Measurements from ENCODE around the gene ZNF483. TPM values are rescaled to one million over a fixed set of nuclear protein-coding genes. Genes with fewer than 3 reads are reported as not detected.

Gene ZNF483
- total RNA-seq, 1 donor from 2014 or later: 24.0 TPM

GRCh38 chr9:111604054-111604615 is 79.2 kb downstream of the ZNF483 start:
- H3K27me3 Mint-ChIP-seq (ENCODE audit: unreplicated experiment): no peaks in the 10 kb centered on the region

GRCh38 chr9:111605041-111605559 is 80.1 kb downstream of the ZNF483 start:
- no peak overlapping the region for H3K27ac Mint-ChIP-seq (ENCODE audit: unreplicated experiment)
- H3K4me3 Mint-ChIP-seq (ENCODE audit: unreplicated experiment): no peak overlapping the region
- no peak for DNase-seq (ENCODE audit: low spot score)
- H3K4me1 Mint-ChIP-seq (ENCODE audit: unreplicated experiment): peaks cover 16% of the 10 kb centered on the region
- no peaks in the 10 kb centered on the region for H3K36me3 Mint-ChIP-seq (ENCODE audit: low read depth, unreplicated experiment)
- TF ChIP-seq CTCF (IDR thresholded peaks at IDR 0.05; ENCODE audit: unreplicated experiment): no peak
- H3K27me3 Mint-ChIP-seq (ENCODE audit: unreplicated experiment): no peaks in the 10 kb centered on the region
- H3K9me3 Mint-ChIP-seq (ENCODE audit: unreplicated experiment): no peaks in the 10 kb centered on the region

More at GRCh38 chr9:111604054-111604615, 79.2 kb downstream of the ZNF483 start:
- Mint-ChIP-seq H3K36me3 (ENCODE audit: low read depth, unreplicated experiment) (no peaks in the 10 kb centered on the region), H3K4me1 (ENCODE audit: unreplicated experiment) (peaks cover 13% of the 10 kb centered on the region), H3K27ac (ENCODE audit: unreplicated experiment) (no peak overlapping the region), H3K4me3 (ENCODE audit: unreplicated experiment) (no peak overlapping the region), H3K9me3 (ENCODE audit: unreplicated experiment) (no peaks in the 10 kb centered on the region)
- DNase-seq (ENCODE audit: low spot score): no peak
- TF ChIP-seq CTCF (IDR thresholded peaks at IDR 0.05; ENCODE audit: unreplicated experiment): no peak

- H3K27me3 Mint-ChIP-seq (ENCODE audit: unreplicated experiment): peaks cover 1% of the 10 kb centered on the region
- H3K4me1 Mint-ChIP-seq (ENCODE audit: unreplicated experiment): peaks cover 17% of the 10 kb centered on the region
- no peaks in the 10 kb centered on the region for H3K36me3 Mint-ChIP-seq (ENCODE audit: low read depth, unreplicated experiment)
- no peak for TF ChIP-seq CTCF (IDR thresholded peaks at IDR 0.05; ENCODE audit: unreplicated experiment)
- DNase-seq (ENCODE audit: low spot score): no peak
- H3K27ac Mint-ChIP-seq (ENCODE audit: unreplicated experiment): no peak overlapping the region
- H3K9me3 Mint-ChIP-seq (ENCODE audit: unreplicated experiment): no peaks in the 10 kb centered on the region
- H3K4me3 Mint-ChIP-seq (ENCODE audit: unreplicated experiment): no peak overlapping the region
These were observed 85.2 kb downstream of the ZNF483 start for GRCh38 chr9:111610149-111610548.

- Mint-ChIP-seq H3K36me3 (ENCODE audit: low read depth, unreplicated experiment) (no peaks in the 10 kb centered on the region), H3K9me3 (ENCODE audit: unreplicated experiment) (no peaks in the 10 kb centered on the region)
These were observed 85.9 kb downstream of the ZNF483 start for GRCh38 chr9:111610845-111611244.

More at GRCh38 chr9:111610845-111611244, 85.9 kb downstream of the ZNF483 start:
- Mint-ChIP-seq H3K4me3 (ENCODE audit: unreplicated experiment) (no peak overlapping the region), H3K27ac (ENCODE audit: unreplicated experiment) (no peak overlapping the region), H3K4me1 (ENCODE audit: unreplicated experiment) (peaks cover 17% of the 10 kb centered on the region), H3K27me3 (ENCODE audit: unreplicated experiment) (peaks cover 1% of the 10 kb centered on the region)
- TF ChIP-seq CTCF (IDR thresholded peaks at IDR 0.05; ENCODE audit: unreplicated experiment): no peak
- DNase-seq (ENCODE audit: low spot score): no peak
